HG02610 (cell line): Measurements from ENCODE around the gene MAST4.

Source experiments
- ATAC-seq: cut with Tn5 transposase; IDR thresholded peaks from one replicate; pipeline ENCODE4 v1.9.1; 2021; ENCODE audit warnings: mild to moderate bottlenecking, moderate library complexity; ENCODE audit not compliant: unreplicated experiment

The MAST4 gene

DNA sequence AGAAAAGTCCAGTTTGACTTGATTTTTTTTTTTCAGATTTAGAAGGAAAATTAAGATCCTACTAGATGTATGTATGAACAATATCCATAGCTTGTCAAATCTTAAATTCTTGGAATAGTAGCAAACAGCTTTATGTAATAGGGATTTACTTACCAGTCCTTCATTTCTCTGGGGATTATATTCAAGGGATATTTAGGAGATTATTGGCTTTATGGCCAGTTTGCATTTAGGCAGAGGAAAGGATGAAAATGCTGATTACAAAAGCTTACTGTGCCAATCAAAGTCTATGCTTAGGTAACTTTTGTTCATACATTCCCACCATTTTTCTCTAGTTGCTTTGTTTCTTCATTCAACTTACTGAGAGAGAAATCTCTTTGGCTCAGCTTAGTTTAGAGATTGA is 47.9 kb downstream of the MAST4 start:
- no peak for ATAC-seq

DNA sequence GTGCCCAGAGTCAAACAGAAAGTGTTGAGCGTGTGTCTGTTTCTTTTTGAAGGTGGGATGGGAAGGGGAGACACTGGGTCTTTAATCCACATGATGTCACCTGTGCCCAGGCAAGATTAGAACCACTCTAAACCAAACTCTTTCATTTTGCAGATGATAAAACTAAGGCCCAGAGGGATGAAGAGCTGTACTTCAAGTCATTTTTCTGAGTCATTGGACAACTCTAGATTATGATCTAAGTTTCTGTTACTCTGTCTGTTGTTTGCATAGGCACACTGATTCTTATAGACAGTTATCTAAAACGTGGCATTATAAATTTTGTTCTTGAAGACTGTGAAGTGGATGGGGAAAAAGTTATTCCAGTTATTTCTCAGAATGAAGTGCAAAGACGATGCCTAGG is 48.8 kb downstream of the MAST4 start:
- no peak for ATAC-seq

DNA sequence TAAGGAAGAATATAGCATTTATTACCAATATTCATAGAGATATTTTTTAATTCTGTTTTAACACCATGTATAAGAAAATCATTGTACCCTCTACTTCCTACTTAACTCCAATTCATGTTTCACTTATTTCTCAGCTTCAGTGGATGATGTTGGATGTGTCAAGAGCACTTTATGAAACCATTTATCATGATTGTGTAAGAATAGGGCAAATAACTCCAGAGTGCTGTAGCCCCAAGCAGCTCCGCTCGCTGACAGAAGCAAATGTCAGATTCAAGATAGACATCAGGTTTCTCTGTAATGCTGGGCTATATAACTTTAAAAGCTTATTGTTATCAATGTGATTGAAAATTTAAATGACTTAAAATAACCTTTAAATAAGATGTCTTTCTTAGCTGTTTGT is 50.4 kb downstream of the MAST4 start:
- no peak for ATAC-seq

DNA sequence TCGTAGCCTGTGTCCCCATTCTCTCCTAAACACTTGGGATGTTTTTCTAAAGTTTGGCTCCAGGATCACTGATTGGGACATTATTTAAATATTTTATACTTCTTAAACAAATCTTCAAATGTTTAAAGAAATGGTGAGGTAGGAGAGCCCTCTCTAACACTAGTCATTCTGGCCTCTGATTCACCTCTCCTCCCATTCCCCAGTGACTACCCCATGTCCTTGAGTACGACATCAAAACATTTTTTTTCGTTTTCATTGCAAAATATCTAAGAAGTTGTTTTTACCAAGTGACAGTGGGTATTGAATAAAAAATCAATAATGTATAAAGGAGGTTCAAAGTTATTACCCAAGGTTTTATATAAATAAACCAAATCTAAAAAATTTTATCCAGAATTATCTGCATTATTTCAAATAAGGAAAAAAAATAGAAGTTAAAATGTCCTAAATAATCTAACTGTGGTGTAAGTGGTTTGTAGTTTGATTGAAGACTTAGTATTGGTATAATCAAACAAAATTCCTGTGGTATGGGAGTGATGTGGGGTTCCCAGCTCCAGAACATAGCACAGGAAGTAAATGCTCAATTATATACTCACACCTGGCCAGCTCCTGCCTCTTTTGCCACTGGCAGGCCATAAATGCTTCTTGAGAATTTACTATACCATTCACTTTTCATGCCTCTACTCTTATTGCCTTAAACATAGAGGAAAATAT is 51.1 kb downstream of the MAST4 start:
- ATAC-seq: no peak

DNA sequence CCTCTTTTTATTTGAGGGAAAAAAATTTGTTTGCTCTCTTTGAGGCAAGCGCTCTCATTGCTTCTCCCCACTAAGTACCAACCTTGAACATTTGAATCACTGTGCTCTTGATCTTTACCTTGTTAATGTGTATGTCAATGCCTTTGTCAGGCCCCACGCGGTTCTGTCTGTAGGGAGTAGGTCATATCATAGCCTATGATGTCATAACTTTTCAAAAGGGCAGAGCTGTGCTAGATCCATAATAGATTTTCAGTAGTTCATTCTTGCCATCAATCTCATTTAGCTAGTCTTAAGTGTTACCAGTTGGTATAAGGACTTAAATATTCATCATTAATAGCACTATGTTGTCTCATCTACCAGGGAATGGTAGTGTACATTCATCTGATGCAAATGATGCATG is 56.6 kb downstream of the MAST4 start:
- no peak for ATAC-seq

DNA sequence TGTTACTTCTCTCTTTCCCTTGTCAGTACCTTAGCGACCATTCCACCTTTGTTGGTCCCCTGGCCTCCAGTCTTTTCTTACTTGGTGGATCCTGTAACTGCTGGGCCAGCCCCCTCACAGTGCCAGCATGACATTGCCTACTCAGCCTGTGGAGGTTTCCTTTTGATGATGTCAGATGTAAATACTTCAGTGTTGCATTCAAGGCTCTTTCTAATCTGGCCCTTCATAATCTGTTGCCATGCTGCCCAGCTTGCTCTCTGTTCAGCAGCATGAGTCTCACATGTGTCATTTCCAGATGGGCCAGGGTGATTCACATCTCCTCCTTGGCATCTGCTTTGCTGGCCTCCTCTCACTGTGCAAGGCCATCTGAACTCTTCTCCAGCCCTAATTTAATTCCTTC is 57.1 kb downstream of the MAST4 start:
- ATAC-seq: no peak

DNA sequence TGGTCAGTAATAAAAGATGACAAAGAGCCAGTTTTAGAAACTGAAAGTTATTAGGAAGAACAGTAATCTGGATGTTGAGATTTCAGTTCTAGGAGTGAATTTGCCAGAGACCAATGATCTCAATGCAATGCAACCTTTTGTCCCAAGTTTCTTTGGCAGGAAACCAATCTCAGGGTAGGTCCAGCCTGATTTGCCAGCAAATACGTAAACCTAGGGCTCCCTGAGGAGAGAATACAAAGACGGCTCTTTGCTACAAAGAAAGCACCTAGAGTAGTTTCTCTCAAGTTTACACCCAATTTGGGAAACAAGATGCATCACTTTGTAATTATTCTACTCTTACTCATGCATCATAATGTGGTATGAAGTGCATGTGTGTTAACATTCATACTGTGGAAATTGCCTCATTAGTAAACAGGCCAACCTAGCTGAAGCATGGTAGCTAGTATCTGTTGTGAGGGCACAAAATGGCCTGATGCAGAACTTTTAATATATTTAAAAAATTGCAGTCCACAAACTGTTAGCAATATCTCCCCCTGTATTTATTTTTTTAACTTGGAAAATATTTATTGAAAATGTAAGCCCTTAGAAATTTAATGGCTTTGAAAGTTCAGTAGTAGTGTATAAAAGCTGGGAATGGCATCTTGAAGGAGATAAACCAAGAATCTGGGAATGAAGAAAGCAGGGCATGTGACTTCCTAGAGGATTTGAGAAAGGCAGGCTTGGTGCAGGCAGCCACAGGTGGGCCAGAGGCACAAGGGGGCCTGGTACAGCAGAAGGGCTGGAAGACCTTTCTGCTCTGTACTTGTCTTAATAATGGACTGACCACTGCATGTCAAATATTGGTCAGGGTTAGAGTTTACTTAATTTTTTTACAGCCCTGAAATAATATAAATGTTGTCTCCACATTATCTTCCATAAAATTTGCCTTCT is 59.5 kb downstream of the MAST4 start:
- ATAC-seq: no peak

DNA sequence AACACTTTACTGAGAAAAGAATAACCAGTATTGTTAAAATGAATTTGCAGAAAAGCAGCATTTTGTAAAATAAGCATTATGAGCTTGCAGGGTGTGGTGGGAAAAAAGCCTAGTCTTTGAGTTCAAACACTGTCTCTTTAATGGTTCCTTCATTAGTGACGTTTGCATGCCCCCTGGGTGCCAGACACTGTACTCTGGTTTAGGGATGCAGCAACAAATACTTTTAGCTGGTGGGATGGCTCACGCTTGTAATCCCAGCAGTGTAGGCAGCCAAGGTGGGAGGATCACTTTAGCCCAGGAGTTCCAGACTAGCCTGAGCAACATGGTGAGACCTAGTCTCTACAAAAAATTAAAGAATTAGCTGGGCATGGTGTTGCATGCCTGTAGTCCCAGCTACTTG is 62.3 kb downstream of the MAST4 start:
- no peak for ATAC-seq

DNA sequence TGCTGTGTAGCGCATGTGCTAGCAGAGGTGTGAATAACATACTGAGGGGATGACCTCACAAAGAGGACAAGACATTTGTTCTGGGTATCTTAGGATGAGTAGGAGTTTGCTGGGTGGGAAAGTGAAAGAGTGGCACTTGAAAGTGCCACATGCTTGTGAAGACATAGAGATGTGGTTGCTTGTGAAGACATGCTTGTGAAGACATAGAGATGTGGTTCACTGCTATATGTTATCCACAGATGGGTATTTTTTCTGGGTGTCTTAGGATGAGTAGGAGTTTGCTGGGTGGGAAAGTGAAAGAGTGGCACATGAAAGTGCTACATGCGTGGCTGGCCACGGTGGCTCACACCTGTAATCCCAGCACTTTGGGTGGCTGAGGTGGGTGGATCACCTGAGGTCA is 63.6 kb downstream of the MAST4 start:
- ATAC-seq: no peak

DNA sequence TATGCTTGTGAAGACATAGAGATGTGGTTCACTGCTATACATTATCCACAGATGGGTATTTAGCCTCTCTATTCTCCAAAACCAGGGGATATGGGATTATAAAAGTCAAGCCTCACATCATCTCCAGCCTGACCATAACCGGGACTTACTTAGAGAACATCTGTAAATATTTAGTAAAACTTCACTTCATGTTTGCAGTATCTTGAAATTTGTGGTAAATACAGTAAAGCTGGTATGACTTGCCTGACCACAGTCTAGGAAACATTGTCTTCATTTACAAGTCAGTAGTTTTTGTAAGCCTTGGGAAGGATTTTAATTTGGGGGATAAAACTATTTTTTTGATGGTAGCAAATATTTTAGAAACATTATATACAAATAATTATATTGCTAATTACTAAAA is 64.2 kb downstream of the MAST4 start:
- no peak for ATAC-seq

DNA sequence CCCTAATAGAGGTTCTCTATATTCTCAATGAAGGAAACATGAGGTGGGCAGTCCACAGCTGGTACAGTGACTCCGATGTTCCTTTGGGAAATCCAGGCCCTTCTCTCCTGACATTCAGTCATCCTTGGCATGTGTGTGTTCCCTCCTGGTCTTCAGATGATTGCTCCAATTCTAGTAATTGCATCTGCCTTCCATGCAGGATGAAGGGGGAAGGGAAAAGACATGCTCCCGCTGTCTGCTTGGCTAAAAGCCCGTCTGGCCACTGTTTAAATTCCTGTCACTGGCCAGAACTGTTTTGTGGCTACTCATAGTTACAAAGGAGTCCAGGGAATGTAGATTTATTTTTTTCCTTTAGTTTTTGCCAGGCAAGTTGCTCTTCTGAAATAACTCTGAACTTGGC is 65.0 kb downstream of the MAST4 start:
- ATAC-seq: no peak

DNA sequence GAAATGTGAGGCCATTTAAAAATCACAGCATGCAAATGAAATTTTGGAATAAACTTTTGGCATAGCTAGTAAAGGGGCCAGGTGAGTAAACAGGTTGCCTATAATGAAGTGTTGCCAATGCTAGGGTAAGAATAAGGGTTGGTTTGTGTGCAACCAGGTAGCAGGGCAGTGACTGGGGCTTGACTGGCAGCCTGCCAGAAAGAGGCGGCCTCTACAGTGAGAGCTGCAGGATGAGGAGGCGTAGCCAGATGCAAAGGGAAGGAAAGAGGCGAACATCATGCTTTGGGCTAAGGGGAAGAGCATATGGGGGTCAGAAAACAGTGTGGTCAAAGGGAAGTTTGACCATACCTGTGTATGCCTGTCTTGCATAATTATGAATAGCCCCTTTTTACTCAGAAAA is 70.6 kb downstream of the MAST4 start:
- ATAC-seq: no peak

DNA sequence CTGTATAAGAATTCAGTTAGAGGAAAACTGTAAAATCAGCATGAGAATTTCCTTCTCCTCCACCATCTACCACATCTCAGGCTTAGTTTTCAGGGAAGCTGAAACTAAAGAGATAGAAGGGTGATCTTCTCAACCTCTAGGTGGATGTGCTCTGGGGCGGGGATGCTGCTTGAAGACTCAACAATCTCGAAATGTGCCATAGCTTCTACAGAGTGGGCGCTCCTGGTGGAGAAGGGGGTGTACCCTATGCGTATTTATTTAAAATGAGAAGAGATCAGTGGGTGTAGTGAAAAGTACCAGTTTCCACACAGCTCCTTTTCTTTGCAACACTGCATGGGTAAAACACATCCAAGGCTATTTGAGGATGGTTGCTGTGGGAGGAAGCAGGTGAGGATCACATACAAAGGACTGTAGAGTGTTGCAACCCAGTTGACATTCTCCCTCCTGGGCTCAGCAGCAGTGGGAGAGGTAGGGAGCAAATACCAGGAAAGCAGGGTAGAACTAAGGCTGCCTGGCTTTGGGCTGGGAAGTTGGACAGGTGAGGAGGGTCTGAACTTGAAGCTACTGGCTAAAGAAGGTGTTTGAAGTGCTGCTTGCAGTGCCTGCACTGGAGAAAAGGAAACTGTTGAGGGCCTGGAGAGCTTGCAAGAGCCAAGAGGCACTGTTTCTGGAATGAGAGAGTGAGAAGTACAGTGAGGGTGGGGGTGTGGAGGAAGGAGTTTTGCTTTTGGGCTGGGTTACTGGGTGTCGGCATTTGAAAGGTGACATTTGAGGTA is 73.1 kb downstream of the MAST4 start:
- no peak for ATAC-seq

DNA sequence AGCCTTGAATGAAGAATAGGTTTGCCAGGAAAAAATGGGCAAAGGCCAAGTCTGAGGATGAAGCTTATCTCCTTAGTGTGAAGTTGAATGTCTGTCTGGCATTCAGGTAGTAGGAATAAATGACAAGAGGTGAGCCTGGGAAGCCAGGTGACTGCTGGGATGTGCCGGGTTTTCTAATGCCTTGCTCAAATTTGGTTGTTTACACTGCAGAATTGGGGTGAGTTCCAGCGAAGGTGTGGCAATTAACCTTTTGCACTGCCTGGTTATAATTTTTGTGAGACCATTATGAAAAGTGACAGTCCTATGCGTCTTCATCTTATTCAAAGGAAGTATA is 73.6 kb downstream of the MAST4 start:
- no peak for ATAC-seq

DNA sequence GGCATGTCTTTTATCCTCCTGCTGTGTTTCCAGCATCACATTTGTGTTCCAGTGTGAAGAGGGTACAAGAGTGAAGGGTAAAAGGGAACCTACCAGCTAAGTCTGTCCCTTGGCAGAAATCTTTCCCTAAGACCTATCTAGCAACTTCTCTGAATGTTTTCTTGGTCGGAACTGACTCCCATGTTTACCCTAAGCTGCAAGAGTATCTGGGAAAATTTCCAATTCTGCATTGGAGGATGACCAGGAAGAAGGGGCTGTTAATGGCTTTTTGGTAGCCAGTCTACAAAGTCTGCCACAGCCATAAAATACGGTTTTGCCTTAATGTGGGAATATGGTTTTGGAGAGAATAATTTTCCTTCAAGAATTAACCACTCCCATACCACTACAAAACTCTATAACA is 75.1 kb downstream of the MAST4 start:
- no peak for ATAC-seq

DNA sequence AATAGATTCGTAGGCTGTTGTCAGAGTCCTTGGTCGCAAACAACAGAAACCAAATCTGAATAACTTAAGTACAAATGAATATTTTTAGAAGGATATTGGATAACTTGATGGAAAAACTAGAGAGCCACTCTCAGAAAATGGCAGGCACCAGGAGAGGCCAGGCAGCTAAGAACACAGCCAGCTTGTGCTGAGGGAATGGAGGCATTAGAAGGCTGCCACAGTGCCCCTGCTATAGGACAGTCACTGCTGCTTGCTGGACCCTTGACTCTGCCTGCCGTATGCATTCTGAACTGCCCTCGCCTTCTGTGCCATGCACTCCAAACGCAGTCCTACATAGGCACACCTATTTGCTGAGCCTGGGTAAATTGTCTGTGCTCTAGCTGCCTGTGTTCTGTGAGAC is 78.6 kb downstream of the MAST4 start:
- no peak for ATAC-seq

DNA sequence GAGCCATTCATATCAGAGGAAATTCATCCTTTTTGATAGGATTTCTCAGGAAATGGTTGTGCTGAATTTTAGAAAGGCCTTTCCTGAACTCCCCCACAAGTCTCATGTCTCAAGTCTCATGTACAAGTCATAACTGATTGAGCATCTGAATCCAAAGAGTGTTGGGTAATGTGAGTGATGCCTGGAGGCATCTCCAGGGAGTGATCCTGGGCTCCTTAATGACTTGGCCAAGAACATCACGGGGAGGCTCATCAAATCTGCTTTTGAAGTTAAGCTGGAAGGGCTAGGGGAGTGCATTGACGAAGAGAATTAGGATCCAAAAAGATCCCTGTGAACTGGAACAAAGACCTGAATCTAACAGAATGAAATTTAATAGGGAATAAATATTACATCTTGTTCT is 79.2 kb downstream of the MAST4 start:
- no peak for ATAC-seq

DNA sequence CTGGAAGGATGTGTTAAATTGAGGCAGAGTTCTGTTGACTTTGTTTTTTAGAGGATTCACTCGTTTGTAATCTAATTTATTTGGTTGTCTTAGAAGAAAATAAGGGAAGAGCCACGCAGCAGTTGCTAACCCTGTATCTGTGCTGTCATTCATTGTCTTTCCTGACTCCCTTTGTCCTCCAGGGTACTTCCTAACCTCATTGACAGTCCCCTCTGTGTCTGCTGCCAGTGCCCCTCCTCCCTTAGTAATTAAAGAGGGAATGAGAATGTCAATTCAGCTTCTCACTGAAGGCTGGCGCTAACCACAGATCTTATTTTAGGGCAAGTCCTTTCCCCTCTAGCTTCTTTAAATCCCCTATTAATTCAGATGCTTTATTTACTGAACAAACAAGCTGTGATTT is 84.0 kb downstream of the MAST4 start:
- no peak for ATAC-seq

DNA sequence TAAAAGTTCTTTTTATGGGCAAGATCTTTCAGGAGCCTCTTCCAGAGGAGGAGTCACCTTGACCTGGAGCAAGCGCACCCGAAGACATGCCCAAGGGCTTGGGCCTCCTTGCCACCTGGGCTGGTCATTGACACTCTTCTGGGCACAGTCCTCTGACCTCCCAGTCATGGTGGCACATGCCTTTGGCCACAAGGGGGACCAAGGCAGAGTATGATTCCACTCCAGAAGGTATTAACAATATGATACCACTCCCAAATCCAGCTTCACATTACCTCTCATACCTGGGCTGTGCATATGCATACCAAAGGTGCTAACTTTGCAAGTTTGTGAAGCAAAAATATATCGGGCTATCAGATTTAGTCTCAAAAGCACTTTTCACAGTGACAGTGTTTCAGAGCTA is 84.6 kb downstream of the MAST4 start:
- ATAC-seq: no peak

DNA sequence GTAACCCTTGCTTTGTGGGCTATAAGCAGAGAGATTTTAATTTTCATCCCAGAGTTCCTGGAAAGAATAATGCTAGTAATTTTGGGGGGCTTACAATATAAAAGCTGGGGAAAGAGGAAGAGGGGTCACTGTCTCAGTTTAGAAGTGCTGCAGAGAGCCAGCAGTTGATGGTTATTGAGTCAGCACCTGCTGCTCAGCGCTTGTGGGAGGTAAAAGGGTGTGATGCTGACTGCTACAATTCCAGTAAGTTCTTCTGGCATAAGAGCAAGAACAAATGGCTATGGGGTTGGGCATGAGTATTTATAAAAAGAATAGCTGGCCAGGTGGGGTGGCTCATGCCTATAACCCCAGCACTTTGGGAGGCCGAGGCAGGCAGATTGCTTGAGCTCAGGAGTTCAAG is 88.5 kb downstream of the MAST4 start:
- ATAC-seq: no peak

DNA sequence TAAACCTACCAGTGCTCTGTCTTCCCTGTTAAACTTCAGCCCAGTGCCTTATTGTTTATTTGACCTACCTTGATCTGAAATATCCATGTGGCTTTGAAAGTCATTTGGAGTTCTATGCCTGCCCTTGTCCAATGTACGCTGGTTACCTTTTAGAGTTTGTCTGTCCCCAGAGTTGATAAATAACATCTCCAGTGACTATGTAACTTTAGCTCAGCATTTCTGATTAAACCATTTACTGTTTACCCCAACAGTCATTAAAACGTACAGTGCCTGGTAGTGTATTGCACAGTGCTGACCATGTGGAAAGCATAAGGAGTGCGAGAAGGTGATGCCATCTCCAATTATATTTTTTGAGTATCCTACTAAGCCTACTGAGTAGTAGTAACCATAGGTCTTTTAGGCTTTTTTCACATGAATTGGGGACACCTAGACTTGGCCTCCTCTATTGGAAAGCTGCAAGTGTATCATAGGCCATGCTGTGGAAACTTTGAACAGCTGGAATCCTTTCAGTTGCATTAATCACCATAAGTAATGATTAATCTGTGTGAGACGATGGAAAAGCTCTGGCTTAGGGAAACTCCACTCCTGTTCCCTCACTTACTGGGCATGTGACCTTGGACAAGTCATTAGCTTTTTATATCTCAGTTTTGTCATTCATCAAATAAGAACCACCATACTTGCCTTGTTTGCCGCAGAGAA is 93.5 kb downstream of the MAST4 start:
- ATAC-seq: no peak
